ENCODE measurements around the gene AP1S3.

The AP1S3 gene

GRCh38 chr2:223712642-223713041 is 124.7 kb downstream of the AP1S3 start:
- no peak for DNase-seq

- DNase-seq = no peak
Observed at GRCh38 chr2:223711596-223712326, 125.6 kb downstream of the AP1S3 start.

Measured in fibroblast of skin of right biceps (primary cell).